HG02973 (cell line): ENCODE data around the gene AGBL1.
"Not testable (repeated sequence)": the region's sequence is repeated elsewhere in the genome, so short reads cannot be mapped to it uniquely, and the experiment has no call there.

Source experiments
- ATAC-seq: cut with Tn5 transposase; IDR thresholded peaks from one replicate; pipeline ENCODE4 v1.9.1; 2021; ENCODE audit warnings: moderate library complexity; ENCODE audit not compliant: unreplicated experiment

The AGBL1 gene

DNA sequence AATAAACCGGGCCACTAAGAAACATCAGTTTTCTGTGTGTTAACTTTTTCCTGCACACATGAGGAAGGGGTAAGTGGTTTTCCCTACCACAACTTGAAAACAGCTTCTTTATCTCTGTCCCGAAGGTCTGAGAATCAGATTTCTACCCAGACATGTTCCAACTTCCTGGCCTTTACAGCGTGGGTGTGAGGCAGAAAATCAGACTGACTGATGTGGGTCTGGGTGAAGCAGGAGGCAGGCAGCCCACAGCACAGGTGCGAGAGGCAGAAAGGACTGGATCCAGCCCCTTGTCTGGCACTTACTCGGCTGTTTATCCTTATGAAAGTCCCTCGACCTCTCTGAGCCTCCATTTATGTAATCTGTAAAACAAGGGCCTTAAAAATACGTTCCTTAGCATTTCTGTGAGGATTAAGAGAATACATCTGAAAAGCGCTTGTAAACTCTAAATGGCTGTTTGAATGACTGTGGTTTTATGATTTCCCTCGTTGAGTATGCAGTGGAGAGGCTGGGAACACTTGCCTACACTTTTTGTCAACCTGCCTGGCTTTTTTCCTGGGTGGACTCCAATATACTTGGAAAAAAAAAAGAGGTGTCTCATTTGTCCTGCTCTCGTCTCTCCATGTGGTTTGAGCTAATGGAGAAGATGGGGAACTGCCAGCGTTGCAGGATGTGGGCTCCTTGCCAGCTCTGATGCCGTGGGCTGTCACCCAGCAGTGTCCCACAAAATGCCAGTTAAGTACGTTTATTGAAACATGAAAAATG lies 3.1 kb downstream of the AGBL1 start:
- no peak for ATAC-seq

DNA sequence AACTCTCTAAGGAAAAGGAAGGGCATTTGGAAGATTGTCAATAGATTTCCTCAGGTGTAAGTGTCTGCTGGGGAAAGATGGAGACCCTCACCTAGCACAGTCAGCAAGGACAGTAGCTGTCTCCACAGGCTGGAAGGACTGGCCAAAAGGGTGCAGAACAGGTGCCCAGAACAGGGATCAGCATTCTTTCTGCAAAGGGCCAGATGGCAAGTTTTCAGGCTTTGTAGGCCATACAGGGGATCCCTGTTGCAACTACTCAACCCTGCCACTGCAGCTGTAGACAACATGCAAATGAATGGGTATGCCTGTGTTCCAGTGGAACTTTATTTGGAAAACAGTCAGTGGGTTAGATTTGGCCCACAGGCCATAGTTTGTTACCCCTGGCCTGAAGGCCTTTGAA lies 8.1 kb downstream of the AGBL1 start:
- no peak for ATAC-seq

DNA sequence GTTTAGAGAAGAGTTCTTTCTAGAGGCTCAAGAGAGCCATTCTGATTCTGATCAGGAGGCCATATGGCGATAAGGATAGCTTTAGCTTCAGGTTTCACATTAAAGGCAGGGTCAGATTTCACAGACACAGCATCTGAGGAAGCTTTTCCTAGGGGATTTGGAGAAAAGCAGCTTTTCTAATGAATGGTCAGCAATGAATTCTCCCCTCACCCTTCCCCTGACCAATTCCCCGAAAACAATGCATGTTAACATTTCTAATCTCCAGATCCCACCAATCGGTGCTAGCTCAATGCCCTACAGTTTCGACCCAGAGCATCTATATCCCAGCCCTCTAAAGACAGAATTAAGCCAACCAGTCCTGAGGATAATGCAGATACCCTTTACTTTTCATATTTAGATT lies 9.8 kb downstream of the AGBL1 start:
- no peak for ATAC-seq

DNA sequence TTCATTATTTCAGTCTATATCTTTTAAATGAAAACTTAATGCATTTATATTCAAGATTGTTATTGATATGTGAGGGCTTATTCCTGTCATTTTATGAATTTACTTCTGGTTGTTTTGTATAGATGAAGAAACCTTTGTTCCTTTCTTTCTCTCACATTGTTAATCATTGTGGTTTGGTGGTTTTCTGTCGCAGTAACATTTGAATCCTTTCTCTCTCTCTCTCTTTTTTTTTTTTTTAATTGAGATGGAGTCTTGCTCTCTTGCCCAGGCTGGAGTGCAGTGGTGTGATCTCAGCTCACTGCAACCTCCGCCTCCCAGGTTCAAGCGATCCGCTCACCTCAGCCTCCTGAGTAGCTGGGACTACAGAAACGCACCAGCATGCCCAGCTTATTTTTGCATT lies 22.1 kb downstream of the AGBL1 start:
- no peak for ATAC-seq

DNA sequence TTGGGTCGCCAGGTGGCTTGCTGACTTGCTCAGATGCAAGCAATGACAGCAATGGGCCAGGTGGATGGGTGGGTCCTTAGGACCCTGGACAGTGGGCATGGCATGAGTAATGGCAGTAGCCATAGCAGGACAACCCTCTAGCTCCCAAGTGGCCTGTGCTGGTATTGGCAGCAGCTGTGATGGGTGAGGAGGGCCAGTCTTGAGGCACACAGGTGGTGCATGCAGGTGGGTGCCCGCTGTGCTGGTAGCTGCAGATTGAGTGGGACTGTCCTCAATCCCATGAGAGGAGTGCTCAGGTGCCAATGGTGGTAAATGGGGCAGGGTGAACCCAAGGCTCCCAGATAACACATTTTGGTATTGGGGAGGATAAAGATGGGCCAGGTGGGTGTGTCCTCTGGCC lies 24.2 kb downstream of the AGBL1 start:
- no peak for ATAC-seq

DNA sequence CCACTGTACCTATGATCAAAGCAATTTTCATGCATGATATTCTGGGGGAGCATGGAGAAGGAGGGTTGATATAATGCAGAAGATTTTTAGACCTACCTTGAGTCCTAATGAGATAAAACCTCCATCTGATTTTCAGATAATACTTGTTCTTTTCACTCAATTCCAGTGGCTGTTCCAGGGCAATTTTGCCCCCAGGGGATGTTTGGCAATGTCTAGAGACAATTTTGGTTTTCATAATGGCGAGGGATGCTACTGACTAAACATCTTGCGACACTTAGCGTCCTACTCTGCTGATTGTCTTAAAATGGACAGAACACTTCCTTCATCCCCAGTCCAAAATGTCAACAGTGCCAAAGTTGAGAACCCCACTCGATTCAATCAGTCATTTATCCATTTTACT lies 26.6 kb downstream of the AGBL1 start:
- no peak for ATAC-seq

DNA sequence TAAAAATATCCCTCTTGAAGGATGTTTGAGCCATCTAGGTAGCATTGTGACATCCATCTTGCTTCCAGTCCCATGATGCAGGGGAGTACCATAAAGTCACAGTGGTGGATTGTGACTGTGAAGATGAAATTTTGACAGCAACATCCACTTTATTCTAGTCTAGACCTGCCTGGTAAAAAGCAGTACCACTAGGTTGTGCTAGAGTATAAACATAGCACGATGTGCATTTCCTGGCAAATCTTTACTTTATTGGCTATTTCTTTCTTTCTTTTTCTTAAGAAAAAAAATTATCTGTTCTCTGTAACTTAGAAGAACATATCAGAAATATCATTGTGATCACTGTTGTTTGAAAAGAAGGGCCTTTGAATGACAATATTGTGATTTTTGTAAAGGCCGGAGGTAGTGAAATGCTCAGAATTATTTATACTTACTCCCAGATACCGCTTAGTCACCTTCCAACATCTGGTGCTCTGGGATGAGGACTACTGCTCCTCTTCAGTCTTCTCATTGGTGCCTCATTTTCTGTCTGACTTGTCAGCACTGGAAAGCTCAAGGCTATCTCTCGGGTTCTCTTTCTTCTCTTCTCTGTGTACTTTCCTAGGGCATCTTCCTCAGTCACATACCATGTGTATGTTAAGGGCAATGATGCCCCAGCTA lies 35.6 kb downstream of the AGBL1 start:
- no peak for ATAC-seq

DNA sequence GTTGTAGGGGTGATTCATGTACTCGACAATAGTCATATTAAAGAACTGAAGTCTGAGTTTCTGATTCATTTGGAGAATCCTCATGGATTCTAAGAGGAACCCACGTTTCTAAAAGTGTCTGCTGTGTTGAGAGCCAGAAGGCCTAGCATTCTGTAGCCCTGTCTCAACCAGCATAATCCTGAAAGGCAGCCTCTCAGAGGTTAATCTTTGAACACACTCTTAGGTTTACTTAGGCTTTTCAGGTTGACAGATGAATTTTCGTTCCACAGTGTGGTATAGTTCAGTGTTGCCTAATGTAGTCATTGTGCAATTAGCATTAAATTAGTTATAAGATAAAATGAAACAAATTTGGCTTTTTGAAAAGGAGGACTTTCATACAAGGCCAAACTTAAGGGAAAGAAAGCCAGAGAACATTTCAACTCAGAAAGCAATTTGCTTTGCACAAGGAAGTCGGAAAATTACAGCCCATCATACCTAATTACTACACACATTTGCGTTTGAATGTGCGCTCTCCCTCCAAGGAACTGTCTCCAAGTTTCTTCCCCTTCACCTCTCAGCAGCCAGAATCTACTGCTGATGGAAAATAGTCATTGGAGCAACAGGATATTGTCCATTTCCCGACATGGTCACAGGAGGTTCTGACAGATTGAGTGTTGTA lies 42.0 kb downstream of the AGBL1 start:
- ATAC-seq: no peak

DNA sequence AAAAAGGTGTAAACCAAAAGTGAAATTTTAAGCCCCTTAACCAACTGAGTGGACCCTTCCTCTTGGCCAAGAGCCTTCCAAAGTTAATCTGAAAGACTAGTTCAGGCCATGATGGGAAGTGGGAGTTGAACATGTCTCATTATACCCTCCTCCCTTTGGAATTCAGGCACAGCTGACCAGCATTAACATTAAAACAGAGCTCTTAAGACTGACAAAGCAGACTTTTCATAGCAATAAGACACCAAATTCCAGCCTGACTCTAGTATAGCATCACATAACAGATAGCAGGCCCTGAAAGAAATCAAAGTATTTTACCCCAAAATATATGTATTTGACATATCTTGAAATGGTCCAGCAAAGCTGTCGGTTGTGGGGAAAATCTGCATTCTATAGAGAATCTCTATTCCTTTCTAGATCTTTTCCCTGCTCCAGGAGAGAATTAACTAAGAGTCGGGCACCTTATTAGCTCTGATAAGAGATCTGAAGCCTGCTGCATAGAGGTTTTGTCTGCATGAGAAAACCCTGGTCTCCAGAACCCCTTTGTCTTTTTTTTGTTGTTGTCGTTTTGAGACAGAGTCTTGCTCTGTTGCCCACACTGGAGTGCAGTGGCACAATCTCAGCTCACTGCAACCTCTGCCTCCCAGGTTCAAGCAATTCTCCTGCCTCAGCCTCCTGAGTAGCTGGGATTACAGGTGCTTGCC lies 43.2 kb downstream of the AGBL1 start:
- ATAC-seq: not testable (repeated sequence)

DNA sequence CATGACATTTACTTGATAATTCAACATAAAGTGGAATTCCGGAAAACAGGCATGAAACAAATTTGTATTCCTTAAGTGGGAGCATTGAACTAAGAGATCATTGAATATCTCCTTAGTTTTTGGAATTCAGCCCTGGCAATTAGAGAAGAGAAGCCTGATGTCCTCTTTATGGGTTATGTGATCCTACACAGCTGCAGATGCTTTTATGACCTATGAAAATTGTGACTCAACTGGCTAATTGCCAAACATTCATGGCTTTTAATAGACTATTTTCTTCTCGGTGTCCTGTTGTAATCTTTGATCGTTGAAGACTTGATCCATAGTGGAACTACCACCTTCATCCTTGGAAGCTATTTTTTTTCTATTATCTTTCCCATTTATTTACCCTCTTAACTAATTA lies 46.1 kb downstream of the AGBL1 start:
- ATAC-seq: no peak

DNA sequence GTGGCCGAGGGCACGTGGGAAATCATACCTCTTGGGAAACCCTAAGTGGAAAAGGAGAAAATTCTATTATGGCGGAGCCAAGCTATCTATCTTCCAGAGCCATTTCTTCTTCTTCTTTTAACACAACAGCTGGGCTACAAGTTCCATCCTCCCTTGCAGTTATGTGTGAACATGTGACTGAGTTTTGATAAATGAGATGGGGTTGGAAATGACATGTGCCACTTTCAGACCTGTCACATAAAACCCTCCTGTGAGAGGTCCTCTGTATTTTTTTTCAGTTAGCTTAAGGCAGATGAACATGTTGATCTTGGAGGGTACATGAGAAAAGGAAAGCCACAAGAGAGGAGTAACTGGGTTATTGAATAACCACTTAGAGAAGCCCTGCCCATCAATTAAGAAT lies 47.9 kb downstream of the AGBL1 start:
- ATAC-seq: no peak

DNA sequence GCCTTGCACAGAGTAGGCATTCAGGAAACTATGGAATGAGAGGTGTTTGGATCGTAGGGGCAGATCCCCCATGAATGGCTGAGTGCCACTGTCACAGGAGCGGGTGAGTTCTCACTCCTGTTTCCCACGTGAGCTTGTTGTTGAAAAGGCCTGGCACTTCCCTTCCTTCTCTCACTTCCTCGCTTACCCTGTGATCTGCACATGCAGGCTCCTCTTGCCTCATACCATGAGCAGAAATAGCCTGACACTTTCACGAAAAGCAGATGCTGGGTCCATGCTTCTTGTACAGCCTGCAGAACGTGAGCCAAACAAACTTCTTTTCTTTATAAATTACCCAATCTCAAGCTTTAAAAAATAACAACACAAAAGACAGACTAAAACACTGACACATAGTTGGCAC lies 55.4 kb downstream of the AGBL1 start:
- no peak for ATAC-seq

DNA sequence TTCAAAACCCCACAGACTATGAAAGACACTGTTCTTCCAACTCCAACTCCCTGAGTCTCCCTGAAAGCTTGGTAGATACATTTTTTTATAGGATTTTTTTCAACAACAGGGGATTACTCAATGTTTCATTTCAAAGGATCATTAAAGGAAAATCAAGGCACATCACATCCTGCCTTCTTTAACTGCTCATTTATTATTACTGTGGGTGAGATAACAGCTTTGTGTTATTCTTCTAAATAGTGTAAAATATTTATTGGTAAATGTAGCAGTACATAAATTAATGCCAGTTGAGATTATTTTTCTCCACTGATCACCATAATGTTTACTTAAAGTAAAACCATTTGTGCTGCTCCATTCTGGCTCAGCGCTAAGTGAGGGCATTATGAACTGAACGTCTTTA lies 57.2 kb downstream of the AGBL1 start:
- no peak for ATAC-seq

DNA sequence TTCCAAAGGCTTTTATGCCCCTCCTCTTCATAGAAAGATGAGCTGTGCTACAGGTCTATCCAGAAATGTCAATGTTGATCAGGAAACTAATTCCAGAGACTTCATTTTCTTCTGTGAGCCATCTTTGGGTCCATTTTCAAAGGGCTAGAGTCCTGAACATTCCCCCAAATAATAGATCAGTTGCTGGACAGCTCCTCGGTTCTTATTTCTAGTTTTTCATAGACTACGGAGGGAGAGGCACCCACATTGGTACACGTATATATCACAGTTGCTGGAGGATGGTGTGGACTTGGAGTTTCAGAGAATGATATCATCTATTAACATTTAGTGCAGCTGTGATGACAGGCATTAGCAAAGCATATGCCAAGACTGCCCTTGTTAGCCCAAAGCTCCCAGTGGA lies 59.1 kb downstream of the AGBL1 start:
- ATAC-seq: no peak

DNA sequence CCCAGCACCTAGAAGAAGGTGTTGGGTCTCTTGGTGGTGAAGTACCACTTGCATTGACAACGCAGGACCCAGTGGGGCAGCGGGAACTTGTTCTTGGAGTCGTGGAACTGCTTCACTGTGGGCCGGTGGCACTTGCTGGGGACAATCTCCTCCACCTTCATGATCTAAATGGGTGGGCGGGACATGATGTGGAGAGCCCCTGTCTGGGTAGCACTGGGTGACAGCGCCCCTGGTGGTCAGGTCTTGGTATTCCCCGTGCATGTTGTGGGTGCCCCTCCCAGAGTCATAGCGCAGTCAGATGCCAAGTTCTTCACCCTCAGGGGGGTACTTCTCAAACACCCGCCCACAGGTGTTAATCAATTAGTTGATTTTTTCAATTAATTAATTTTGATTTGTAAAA lies 60.2 kb downstream of the AGBL1 start:
- no peak for ATAC-seq

DNA sequence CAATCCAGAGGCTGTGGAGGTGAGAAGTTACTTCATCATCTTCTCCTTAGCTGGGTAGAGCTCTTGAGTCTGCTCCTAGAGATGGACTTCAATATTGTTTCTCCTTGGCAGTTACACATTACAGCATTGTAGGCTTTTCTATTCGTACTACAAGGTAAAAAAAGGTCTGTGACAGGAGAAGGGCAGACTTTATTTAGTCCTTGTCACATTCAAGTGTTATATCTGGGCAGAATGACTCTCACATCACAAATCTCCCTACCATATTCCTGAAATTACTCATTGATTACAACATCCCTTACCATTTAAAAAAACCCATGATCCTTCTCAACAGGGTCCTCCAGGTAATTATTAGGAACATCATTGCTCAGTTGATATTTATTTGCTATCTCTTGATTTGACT lies 75.0 kb downstream of the AGBL1 start:
- ATAC-seq: no peak

DNA sequence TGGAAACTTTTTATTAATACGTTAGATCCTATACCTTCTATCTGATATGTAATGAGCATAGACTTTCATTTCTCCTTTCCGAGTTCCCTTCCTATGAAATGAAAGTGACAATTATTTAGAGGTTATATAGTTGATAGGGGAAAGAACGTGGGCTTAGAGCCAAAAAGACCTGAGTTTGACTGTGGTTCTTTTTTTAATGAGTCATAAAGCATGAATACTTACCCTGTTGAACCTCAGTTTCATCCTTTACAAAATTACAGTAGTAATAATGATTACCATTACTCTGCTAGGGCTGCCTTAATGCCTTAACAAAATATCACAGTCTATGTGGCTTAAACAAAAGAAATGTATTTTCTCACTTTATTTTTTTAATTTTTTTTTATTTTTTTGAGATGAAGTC lies 75.9 kb downstream of the AGBL1 start:
- ATAC-seq: no peak

DNA sequence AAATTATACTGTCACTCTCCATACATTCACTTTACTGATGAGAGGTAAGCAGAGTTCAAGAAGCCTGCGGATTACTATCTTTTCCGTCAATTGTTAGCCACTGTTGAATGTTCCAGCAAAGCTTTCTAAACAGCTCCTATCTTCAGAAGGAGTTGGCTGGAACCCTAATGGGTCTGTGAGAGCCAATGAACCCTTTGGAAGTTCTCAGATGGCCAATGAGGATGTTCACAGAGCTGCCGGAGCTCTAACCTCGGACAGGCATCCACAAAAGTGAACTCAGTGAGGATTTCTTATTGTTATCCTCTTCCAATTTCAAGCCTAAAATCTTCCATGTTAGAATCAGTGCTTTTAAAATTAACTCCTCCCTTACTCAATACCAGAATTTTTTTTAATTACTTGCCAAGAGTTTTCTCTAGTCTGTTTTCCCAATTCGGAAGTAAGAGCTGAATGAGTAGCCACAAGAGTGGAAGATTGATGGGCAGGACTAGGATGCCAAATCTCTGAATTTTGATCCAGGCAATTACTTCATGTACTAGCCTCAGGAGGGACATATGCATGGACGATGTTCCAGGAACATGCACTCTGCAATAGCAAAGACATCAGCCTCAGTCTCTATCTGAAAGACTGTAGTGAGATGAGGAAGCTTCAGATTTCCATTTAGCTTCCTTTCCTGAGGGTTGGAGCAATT lies 78.1 kb downstream of the AGBL1 start:
- no peak for ATAC-seq

DNA sequence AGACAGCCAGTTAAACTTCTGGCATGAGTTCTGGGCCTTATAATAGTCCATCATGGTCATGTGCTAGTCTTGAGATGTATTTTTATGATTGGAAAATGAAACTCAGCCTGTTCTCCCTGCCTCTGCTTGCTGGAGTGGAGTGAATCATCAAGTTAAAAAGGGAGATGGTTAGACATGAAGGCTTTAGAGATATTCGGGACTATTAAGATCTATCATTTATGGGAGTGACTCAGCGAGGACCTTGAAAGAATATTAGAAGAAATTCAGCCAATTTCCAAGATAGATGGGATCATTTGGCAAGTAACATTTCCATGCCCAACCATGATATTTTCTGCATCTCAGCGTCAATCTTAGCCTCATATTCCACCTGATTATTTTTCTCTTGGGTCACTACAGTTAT lies 79.8 kb downstream of the AGBL1 start:
- no peak for ATAC-seq

DNA sequence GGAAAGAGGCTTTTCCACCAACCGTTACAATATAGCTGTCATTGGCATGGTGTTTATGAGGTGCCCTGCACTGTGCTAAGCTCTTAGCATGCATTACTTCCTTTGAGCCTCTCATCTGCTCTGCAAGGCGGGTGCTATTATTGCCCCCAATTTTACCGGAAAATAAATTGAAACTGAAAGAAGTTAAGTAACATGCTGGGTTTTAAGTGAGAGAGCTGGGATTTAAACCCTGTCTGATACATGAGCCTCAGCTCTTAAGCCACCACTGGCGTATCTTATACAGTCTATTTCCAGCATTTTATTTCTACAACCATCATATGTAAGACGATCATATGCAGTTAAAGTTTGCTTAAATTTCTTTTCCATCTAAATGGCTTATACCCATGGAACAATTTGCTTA lies 81.6 kb downstream of the AGBL1 start:
- ATAC-seq: no peak

DNA sequence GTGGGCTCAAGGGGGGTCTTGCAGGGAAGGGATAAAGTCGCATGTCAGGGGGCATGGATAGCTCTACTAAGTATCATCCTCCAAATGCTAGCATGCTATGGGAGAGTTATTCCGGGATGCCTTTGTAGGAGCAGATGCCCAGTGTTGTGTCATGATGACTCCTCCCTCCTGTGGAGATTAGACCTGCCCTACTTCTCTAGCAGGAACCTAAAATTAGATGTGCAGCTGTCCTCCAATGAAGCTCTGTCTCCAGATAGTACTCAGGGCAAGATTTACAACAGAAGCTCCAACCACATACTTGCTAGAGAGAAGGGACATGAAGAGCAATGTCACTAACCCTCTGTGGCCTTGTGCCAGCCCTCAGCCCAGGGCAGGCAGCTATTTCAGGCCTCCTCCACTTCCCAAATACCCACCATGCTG lies 82.5 kb downstream of the AGBL1 start:
- ATAC-seq: no peak
